Epithelial cell of proximal tubule (primary cell): ENCODE data around the gene ST6GAL1. TPM values are rescaled to one million over a fixed set of nuclear protein-coding genes. Genes with fewer than 3 reads are reported as not detected.

Experiments used
- DNase-seq: peaks from one replicate; pipeline ENCODE4 v3.0.0-alpha.2; 2011; ENCODE audit warnings: low read depth
- H3K4me3 ChIP-seq: 2 replicates; pipeline ENCODE4 v1.5.1; 2011; ENCODE audit warnings: low read depth, mild to moderate bottlenecking, low read length
- total RNA-seq: library from RNA; depleted of rRNA; stranded (reverse); fragments of >200 nt; gene quantifications from 2 replicates; pipeline ENCODE4 v1.2.3, GENCODE V29; 2015
- TF ChIP-seq, protein P1 (sequence below): conservative IDR thresholded peaks from 2 replicates; pipeline ENCODE4 v1.5.1; 2012; ENCODE audit warnings: low read depth, mild to moderate bottlenecking, low read length

ST6GAL1 gene
- total RNA-seq, 1 donor from 2014 or later, result 23.1 TPM

DNA sequence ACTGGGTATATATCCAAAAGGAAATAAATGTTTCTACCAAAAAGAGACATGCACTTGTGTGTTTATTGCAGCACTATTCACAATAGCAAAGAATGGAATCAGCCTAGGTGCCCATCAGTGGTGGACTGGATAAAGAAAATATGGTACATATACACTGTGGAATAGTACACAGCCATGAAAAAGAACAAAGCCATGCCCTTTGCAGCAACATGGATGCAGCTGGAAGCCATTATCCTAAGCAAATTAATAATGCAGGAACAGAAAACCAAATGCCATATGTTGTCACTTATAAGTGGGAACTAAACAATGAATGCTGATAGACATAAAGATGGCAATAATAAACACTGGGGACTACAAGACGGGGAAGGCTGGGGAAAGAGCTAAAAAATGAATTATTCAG lies 106.1 kb downstream of the ST6GAL1 start:
- DNase-seq, result no peak
- TF ChIP-seq, protein P1, sequence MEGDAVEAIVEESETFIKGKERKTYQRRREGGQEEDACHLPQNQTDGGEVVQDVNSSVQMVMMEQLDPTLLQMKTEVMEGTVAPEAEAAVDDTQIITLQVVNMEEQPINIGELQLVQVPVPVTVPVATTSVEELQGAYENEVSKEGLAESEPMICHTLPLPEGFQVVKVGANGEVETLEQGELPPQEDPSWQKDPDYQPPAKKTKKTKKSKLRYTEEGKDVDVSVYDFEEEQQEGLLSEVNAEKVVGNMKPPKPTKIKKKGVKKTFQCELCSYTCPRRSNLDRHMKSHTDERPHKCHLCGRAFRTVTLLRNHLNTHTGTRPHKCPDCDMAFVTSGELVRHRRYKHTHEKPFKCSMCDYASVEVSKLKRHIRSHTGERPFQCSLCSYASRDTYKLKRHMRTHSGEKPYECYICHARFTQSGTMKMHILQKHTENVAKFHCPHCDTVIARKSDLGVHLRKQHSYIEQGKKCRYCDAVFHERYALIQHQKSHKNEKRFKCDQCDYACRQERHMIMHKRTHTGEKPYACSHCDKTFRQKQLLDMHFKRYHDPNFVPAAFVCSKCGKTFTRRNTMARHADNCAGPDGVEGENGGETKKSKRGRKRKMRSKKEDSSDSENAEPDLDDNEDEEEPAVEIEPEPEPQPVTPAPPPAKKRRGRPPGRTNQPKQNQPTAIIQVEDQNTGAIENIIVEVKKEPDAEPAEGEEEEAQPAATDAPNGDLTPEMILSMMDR, result no peak
- no peak overlapping the region for H3K4me3 ChIP-seq

- no peak overlapping the region for H3K4me3 ChIP-seq
- no peak for DNase-seq
- TF ChIP-seq, protein P1, result no peak
Observed at GRCh38 chr3:187039100-187039722, 108.9 kb downstream of the ST6GAL1 start.

DNA sequence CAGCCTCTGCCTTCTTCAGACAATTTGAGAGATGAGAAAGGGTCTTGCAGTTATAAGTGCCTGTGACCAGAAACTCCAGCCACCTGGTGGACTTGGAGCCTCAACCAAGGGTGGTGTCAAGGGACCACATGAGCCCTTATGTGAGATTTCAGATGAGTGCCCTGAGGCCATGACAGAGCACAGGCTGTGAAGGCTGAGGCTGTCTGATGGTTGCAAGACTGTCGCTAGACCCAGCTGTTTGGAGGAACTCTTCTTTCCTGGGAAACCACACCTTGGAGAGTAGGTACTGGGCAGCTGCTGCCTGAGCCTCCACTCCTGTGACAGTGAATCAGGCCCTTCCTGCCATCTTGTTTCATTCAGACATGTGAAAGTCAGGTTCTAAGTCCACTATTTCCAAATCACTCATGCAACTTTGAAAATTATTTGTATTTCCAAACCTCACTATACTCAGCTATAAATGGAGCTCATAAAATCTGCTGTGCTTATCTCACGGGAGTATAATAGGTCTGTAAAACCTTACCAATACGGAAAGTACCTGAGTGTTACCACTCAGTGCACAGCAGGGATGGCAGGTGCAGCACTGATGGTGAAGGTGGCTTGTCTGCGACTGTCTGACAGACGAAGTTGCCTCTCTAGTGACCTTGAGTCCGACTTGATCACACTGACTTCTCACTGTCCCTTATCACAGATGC lies 109.5 kb downstream of the ST6GAL1 start:
- H3K4me3 ChIP-seq, result no peak overlapping the region
- TF ChIP-seq, protein P1, result no peak
- no peak for DNase-seq

DNA sequence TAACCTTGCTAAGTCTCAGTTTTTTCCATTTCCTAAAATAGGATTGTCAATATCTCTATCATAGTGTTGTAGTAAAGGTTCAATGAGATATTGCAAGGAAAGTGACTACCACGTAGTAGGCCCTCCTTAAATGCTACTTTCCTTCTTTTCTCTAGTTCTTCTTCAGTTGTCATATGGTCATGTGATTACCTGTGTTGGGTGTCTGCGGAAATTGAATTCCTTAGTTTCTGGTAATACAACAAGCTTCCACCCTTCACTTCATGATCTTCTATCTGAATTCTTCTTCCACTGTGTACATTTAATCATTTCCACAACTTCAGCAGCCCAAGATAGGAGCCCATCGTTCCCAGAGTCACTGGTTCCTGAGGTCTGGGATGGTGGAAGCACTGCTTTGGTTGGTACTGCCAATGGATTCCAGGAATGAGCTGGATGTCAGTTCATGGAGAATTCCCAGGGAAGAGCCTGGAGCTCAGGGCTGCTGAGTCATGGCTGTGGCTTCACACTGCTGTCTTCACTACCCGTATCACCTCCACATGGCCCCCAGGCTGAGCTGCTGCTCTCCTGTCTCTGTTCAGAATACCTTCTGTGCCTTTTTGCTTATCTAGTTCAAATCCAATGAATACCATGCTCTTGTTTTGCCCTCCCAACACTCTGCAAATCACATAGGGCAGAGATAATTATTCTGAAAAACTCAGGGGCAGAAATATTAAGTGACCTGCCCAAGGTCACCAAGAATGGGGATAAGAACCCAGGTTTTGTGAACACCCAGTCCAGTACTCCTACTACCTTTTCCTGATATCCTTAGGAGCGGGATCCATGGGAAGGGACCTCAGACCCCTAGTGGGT lies 110.4 kb downstream of the ST6GAL1 start:
- no peak for DNase-seq
- TF ChIP-seq, protein P1, result no peak
- H3K4me3 ChIP-seq, result no peak overlapping the region

- no peak overlapping the region for H3K4me3 ChIP-seq
- TF ChIP-seq, protein P1, result no peak
- DNase-seq, result no peak
Observed at GRCh38 chr3:187041362-187042307, 111.3 kb downstream of the ST6GAL1 start.

- DNase-seq, result no peak
- H3K4me3 ChIP-seq, result no peak overlapping the region
- TF ChIP-seq, protein P1, result no peak
Observed at GRCh38 chr3:187042346-187042745, 112.0 kb downstream of the ST6GAL1 start.
